Anterior cingulate cortex (tissue), 58 donors: ENCODE data around the gene RLN3.
"Not testable (repeated sequence)": the region's sequence is repeated elsewhere in the genome, so short reads cannot be mapped to it uniquely, and the experiment has no call there.

Experiments
- DNase-seq, 58 donors: peaks; one replicate each; lab custom pipeline; 2025; lab: John Stamatoyannopoulos, UW

RLN3 gene

DNA sequence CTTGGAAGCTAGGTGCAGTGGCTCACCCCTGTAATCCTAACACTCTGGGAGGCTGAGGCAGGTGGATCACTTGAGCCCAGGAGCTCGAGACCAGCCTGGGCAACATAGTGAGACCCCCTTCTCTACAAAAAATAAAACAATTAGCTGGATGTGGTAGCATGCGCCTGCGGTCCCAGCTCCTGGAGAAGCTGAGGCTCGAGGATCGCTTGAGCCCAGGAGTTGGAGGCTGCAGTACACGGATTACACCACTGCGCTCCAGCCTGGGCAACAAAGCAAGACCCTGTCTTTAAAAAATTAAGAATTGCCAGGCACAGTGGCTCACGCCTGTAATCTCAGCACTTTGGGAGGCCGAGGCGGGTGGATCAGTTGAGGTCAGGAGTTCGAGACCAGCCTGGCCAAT, 23.0 kb downstream of the RLN3 start:
- DNase-seq: not testable (repeated sequence)

DNA sequence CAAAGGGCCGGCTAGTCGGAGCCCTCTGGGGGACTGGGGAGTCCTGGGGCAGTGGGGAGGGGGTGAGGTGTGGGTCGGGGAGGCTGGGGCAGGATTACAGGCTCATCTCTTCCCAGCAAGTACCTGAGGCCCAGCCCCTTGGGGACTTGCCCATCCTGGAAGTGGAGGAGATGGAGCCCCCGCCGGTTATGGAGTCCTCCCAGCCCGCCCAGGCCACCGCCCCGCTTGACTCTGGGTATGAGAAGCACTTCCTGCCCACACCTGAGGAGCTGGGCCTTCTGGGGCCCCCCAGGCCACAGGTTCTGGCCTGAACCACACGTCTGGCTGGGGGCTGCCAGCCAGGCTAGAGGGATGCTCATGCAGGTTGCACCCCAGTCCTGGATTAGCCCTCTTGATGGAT, 24.0 kb downstream of the RLN3 start:
- no peak for DNase-seq

GRCh38 chr19:14052470-14052869, 24.5 kb downstream of the RLN3 start:
- no peak for DNase-seq

- DNase-seq: no peak
These were observed 25.1 kb downstream of the RLN3 start for GRCh38 chr19:14053032-14053431.

GRCh38 chr19:14053500-14053899, 25.6 kb downstream of the RLN3 start:
- no peak for DNase-seq

DNA sequence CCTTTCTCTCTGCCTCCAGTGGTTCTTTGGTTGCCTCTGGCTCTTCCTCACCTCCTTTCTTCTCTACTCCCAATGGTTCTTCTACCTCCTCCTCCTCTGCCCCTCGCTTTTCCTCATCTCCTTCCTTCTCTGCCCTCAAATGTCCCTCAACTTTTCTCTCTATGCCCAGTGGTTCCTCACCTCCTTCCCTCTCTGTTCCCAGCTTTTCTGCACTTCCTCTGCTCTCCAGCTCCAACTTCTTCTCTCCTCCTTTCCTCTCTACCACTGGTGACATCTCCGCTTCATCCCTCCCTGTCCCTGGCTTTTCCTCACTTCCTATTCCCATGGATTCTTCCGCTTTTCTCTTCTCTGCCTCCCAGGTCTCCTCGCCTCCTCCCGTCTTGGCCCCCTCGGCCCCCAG, 26.2 kb downstream of the RLN3 start:
- DNase-seq: no peak

DNA sequence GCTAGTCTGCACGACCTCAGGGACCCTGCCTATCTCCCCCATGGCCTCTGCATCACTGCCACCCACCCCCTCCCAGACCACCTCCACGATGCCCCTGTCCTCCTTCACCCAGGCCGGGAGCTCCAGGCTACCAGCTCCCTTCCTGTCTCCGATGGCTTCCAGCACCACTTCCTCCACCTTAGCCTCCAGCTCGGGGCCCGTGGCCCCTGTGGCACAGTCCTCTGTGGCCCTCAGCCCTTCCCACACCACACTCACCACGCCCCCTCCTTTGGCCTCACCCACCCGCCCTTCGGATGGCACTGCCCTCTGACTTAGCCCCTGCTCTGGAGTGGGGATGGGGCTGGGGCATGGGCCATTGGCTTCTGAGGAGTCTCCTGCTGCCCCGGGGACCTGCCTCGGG, 26.8 kb downstream of the RLN3 start:
- DNase-seq: no peak

DNA sequence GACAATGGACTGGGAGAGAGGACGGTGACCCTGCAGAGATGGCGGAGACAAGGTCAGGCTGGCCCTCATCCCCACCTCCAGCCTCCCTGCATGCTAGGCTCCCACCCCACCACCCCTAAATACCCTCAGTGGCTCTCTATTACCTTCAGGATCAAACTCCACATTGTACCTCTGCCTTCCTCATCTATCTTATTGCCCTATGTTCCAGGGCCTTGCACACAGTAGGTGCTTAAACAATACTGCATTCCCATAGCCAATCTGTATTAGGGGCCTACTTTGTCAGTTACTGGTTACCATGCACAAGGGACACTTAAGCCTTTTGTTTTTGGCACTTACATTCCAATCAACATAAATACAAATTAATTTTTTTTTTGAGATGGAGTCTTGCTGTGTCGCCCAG, 27.4 kb downstream of the RLN3 start:
- DNase-seq: no peak

DNA sequence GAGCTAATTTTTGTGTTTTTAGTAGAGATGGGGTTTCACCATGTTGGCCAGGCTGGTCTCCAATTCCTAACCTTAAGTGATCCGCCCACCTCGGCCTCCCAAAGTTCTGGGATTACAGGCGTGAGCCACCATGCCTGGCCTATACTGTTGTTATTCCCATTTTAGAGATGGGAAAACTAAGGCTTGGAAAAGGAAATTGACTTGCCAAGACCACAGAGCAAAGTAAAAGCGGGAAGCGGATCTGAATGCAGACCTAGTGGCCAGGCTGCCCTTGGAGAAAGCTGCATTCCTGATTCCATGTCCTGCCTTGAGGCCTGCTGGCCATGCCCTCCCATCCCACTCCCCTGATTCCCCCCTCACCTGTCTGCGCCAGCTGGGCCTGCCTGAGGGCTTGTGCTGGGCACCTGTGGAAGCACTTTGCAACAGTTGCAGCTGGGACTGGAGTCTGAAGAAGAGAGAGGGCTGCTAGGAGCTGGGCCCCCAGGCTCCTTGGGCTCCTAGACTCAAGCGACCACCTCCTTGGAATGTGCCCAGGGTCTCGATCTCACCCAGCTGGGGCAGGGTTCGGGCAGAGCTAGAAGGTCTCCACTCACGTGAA, 28.2 kb downstream of the RLN3 start:
- DNase-seq: no peak

DNA sequence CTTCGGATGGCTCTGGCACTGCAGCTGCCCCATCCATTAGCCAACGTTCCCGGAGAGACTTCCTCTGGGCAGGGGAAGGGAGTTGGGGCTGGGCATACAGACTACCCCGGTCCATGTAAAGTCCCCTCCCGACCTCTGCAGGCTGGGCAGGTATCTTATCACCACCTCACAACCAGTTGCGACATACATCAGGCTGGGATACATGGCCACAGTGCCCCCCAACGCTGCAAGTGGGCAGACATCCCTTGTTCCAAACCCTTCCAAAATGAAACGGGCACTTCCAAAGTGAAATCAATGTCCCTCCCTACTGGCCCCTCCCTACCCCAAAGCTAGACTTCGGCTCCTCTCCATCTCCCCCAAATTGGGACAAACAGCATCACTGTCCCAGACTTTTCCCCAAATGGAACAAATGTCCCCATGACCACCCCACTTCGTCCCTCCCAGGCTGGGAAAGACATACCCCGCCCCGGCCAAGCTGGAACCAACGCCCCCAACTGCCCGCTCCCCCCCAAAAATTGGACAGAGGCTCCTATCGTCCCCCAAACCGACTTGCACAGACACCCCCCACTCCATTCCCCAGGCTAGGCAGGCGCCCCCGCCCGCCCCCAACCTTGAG, 28.9 kb downstream of the RLN3 start:
- no peak for DNase-seq

DNA sequence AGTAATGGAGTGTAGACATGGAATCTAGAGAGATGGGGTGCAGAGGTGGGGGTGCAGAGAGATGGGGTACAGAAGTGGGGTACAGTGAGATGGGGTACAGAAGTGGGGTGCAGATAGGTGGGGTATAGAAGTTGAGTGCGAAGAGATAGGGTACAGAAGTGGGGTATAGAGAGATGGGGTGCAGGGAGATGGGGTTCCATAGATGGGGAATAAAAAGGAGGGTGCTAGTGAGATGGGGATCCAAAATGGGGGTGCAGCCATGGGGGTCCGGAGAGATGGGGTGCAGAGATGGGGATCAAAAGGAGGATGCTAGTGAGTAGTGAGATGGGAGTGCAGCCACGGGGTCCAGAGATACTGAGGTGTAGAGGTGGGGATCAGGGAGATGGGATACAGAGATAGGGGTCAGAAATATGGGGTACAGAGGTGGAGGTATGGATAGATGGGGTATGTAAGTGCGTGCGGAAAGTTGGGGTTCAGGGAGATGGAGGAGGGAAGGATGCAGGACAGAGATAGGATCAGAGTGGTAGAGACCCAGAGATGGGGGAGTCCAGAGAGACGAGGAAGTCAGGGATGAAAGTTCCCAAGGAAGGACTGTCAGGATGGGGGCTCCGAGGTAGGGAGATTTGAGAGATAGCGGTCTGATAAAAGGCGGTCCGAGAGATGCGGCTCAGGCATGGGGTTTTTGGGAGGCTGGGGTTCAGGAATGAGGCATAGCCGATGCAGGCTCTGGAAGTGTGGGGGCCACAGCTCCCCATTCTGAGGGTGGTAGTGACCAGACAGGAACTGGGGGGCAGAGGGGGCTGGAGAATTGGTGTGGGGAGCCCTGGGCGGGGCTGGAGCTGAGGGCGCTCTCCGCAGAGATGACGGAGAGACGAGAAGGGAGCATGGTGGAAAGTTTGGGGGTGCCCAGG, 30.5 kb downstream of the RLN3 start:
- DNase-seq: no peak

DNA sequence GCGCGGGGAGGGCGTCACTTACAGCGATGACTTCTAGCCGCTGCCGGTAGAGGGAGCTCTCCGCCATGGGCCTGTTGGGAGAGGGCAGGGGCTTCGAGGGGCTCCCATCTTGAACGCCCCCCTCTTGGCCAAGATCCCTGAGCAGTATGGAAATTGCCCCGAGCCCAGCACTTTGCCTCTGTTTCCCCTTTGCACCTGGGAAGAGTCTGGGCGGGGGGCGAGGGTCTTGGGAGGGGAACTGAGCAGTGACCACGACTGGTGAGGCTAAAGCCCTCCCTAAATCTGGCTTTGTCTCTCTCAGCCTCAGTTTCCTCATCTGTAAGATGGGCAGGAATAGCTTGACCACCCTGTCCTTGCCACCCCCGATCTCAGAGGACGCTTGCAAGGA, 31.1 kb downstream of the RLN3 start:
- DNase-seq: no peak

DNA sequence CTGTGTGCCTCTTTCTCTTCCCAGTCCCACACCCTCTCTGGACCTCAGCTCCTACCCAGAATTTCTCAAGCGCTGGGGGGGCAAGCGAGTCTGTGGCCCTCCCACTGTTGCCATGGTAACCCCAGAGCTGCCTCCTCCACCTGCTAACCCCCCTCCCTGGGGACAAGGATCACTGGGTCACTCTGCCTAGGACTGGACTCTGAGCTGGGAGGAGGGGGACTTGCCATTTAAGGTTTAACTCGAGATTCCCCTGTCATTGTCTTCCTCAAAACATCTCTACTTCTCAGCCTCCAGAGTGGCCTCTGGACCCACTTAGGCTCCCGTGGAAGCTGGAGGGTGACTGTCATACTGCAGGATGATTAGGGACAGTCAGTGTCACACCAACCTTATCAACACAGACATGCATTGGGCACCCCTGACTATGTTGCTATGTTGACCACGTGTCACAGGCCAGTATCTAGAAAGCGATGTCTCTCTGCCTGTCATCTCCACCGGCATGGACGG, 31.8 kb downstream of the RLN3 start:
- DNase-seq: no peak

GRCh38 chr19:14061081-14061749, 33.3 kb downstream of the RLN3 start:
- DNase-seq: no peak

- no peak for DNase-seq
These were observed 34.0 kb downstream of the RLN3 start, which contains the start of gene PALM3 for GRCh38 chr19:14061751-14062557. TSS of gene PALM3 (minus strand) at chr19:14062076. CDS start at chr19:14061980, 96 bp downstream.

DNA sequence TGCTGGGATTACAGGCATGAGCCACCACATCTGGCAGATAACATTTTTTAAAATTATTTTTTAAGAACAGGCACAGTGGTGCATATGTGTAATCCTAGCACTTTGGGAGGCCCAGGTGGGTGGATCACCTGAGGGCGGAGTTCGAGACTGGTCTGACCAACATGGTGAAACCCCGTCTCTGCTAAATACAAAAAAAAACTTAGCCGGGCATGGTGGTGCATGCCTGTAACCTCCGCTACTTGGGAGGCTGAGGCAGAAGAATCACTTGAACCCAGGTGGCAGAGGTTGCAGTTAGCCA, 34.6 kb downstream of the RLN3 start:
- DNase-seq: no peak

DNA sequence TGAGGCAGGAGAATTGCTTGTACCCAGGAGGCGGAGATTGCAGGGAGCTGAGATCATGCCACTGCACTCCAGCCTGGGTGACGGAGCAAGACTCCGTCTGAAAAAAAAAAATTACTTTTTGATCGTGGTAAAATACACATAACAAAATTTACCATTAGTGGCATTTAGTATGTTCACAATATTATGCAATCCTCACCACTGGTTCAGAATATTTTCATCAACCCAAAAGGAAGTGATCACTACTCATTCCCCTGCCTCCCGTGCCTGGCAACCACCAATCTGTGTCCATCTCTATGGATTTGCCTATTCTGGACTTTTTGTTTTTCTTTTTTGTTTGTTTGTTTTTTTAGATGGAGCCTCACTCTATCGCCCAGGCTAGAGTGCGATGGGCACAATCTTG, 35.2 kb downstream of the RLN3 start:
- no peak for DNase-seq

DNA sequence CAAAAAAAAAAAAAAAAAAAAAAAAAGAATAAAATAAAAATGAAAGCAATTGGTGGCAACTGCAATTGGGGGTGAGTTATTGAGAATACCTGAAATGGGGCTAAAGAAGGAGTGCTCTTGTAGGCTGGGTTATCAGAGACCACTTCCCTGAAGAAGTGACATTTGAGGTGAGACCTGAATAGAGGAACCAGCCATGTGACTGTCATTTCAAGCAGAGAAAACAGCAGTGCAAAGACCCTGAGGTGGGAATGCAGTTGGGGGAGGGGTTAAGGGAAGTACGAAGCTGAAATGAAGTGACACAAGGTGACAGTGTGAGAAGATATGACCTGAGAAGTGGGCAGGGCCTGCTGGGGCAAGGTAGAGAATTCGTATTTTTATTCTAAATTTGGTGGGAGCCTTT, 38.2 kb downstream of the RLN3 start:
- no peak for DNase-seq

GRCh38 chr19:14070268-14071050, 42.5 kb downstream of the RLN3 start:
- no peak for DNase-seq
